K562 (cell line): ENCODE results near the gene CCDC47. TPM values are rescaled to one million over a fixed set of nuclear protein-coding genes. Genes with fewer than 3 reads are reported as not detected.

Experiments
- ATAC-seq: fragments of 200-7000 bp; cut with Tn5 transposase; 3 replicates; pipeline ENCODE4 v1.9.1; 2020; ENCODE audit warnings: moderate library complexity
- BruUV-seq: library from RNA; stranded (reverse); fragments of 400-500 nt; replicated peaks from 2 replicates; lab custom pipeline; 2021; lab: Mats Ljungman, UMichigan
- CTCF ChIA-PET: fragments of 300-600 bp; formaldehyde crosslinking; extraction: SDS; loops from one replicate; lab custom pipeline; 2021; ENCODE audit warnings: low intra/inter-chr PET ratio; lab: Yijun Ruan, JAX
- POLR2A ChIA-PET: fragments of 300-600, 350-650 bp; sonication (Branson Sonifier 250); formaldehyde crosslinking; extraction: SDS; loops from one replicate; lab custom pipeline; 2021; ENCODE audit warnings: antibody characterized with exemption, inconsistent platforms; lab: Yijun Ruan, JAX
- DNase-seq, 4 experiments: peaks; one replicate each; pipeline versions ENCODE4 v3.0.0 to v3.0.0-alpha.2; 2011 to 2018; ENCODE audit warnings: low spot score in 3 of 4, mixed read lengths in 3 of 4; ENCODE audit errors: extremely low read depth in 1 of 4
- FAIRE-seq: peaks from 2 replicates; lab custom pipeline; 2011; peaks lifted over from hg19 to GRCh38; lab: Jason Lieb, UNC
- H2AFZ ChIP-seq: 2 replicates; pipeline ENCODE4 v1.6.0; 2011; ENCODE audit warnings: low read depth, low read length, control low read depth, inconsistent platforms
- H3K27ac ChIP-seq: fragments of 200-600 bp; 3 replicates; pipeline ENCODE4 v1.8.0; 2011; ENCODE audit warnings: low read depth, mild to moderate bottlenecking, control low read depth, inconsistent platforms, low read length, moderate library complexity, mixed read lengths; ENCODE audit errors: extremely low read depth
- H3K27me3 ChIP-seq, 2 experiments: fragments of 300-600 bp in 1 of 2; 2 replicates in 1 of 2; 3 replicates in 1 of 2; pipeline versions ENCODE4 v1.6.0 to v1.8.0; 2011; ENCODE audit warnings: inconsistent platforms in 2 of 2, low read length in 2 of 2, mild to moderate bottlenecking in 1 of 2, mixed read lengths in 1 of 2, moderate library complexity in 1 of 2; ENCODE audit not compliant: control insufficient read depth in 2 of 2, insufficient read depth in 2 of 2
- H3K36me3 ChIP-seq: fragments of 300-600 bp; 3 replicates; pipeline ENCODE4 v1.8.0; 2011; ENCODE audit warnings: mild to moderate bottlenecking, low read length, inconsistent platforms; ENCODE audit not compliant: control insufficient read depth, insufficient read depth
- H3K4me1 ChIP-seq, 2 experiments: fragments of 200-600 bp in 1 of 2; replicated peaks in 1 of 2; 2 replicates in 1 of 2; 3 replicates in 1 of 2; pipeline versions ENCODE4 v1.5.1 to v1.8.0; 2011; ENCODE audit warnings: inconsistent platforms in 2 of 2, low read length in 2 of 2, mild to moderate bottlenecking in 1 of 2, mixed read lengths in 1 of 2, moderate library complexity in 1 of 2; ENCODE audit not compliant: control insufficient read depth in 2 of 2, insufficient read depth in 2 of 2
- H3K4me2 ChIP-seq: 2 replicates; pipeline ENCODE4 v1.6.1; 2011; ENCODE audit warnings: low read length, control low read depth, inconsistent platforms, mixed read lengths; ENCODE audit not compliant: insufficient read depth
- H3K4me3 ChIP-seq: fragments of 200-600 bp; sonication (generic), shearing (Covaris generic); 2 replicates; pipeline ENCODE4 v1.5.1; 2016; ENCODE audit warnings: control low read depth, inconsistent platforms
- H3K79me2 ChIP-seq: fragments of 200-600 bp; 3 replicates; pipeline ENCODE4 v1.8.0; 2011; ENCODE audit warnings: low read length, inconsistent platforms; ENCODE audit not compliant: control insufficient read depth, insufficient read depth
- H3K9ac ChIP-seq, 2 experiments: 2 replicates each; pipeline versions ENCODE4 v1.6.0 to v1.6.1; 2011; ENCODE audit warnings: low read depth in 2 of 2, low read length in 2 of 2, control low read depth in 1 of 2, inconsistent platforms in 1 of 2, mild to moderate bottlenecking in 1 of 2, mixed read lengths in 1 of 2; ENCODE audit not compliant: insufficient read depth in 1 of 2
- H3K9me1 ChIP-seq: one replicate; pipeline ENCODE4 v1.6.0; 2011; ENCODE audit warnings: inconsistent platforms, mild to moderate bottlenecking, low read length, moderate library complexity; ENCODE audit not compliant: control insufficient read depth, insufficient read depth
- H3K9me3 ChIP-seq: replicated peaks from 2 replicates; pipeline ENCODE4 v1.5.1; 2011; ENCODE audit warnings: low read depth, low read length, inconsistent platforms; ENCODE audit not compliant: control insufficient read depth, insufficient read depth
- H4K20me1 ChIP-seq: replicated peaks from 2 replicates; pipeline ENCODE4 v1.6.1; 2011; ENCODE audit warnings: low read length, inconsistent platforms, mixed read lengths; ENCODE audit not compliant: control insufficient read depth, insufficient read depth
- C11orf30 ChIP-seq: fragments of 450-650 bp; IDR thresholded peaks from 2 replicates; pipeline ENCODE4 v1.6.1; 2016; ENCODE audit warnings: low read depth, mild to moderate bottlenecking
- MAFF ChIP-seq: IDR thresholded peaks from 2 replicates; pipeline ENCODE4 v1.6.1; 2012; ENCODE audit warnings: low read length, improper control_type of control experiment
- MAFG ChIP-seq: fragments of 450-650 bp; conservative IDR thresholded peaks from 2 replicates; pipeline ENCODE4 v1.6.1; 2016; ENCODE audit warnings: missing genetic modification characterization, missing compliant biosample characterization
- MAFK ChIP-seq: IDR thresholded peaks from 2 replicates; pipeline ENCODE4 v1.6.1; 2011; ENCODE audit warnings: low read length, improper control_type of control experiment
- POLR3G ChIP-seq: IDR thresholded peaks from 2 replicates; pipeline ENCODE4 v1.6.1; 2011; ENCODE audit not compliant: insufficient read length, insufficient replicate concordance; ENCODE audit errors: extremely low read depth
- ZBTB1 ChIP-seq: sonication (generic); formaldehyde crosslinking; IDR thresholded peaks from 2 replicates; pipeline ENCODE4 v1.8.1; 2023; ENCODE audit warnings: missing genetic modification reagents, low read depth, mild to moderate bottlenecking, borderline replicate concordance
- ZNF316 ChIP-seq: fragments of 450-650 bp; IDR thresholded peaks from 2 replicates; pipeline ENCODE4 v1.6.1; 2016
- WGBS: fragments of 100-300 bp; shearing (Covaris generic); methylation state at CpG from one replicate; pipeline ENCODE4 v1.1.6; 2016; ENCODE audit warnings: low coverage, mixed read lengths; ENCODE audit not compliant: insufficient coverage; ENCODE audit errors: missing lambda C conversion rate; 5-methylcytosine and 5-hydroxymethylcytosine counted together
- in situ Hi-C: fragments of 300-500 bp; cut with MboI; formaldehyde crosslinking; loops from 4 replicates; pipeline ENCODE4 v1.15.0; 2018; ENCODE audit warnings: inconsistent platforms, mixed read lengths
- intact Hi-C: fragments of 100-400 bp; cut with micrococcal nuclease; formaldehyde crosslinking; loops from 2 replicates; pipeline ENCODE4 v1.14.2; 2022
- polyA plus RNA-seq, 8 experiments: library from polyadenylated mRNA; depleted of rRNA in 4 of 8; stranded (reverse) in 5 of 8; unstranded in 3 of 8; fragments of >200 nt; fragmentation: Nextera tagmentation in 2 of 8; fragmentation: Illumina TruSeq in 1 of 8; extraction: Ambion mirVana in 2 of 8; extraction: Trizol in 1 of 8; gene quantifications; 2 replicates each; pipeline versions ENCODE4 v1.2.1 to v1.2.3, GENCODE V29; 2011 to 2014; ENCODE audit warnings: inconsistent platforms in 1 of 8, missing spikeins in 1 of 8
- total RNA-seq, 7 experiments: library from RNA; depleted of rRNA in 6 of 7; stranded (reverse); fragments of >200 nt in 6 of 7; fragmentation: Illumina TruSeq in 2 of 7; extraction: Trizol in 2 of 7; gene quantifications; 2 replicates each; pipeline versions ENCODE4 v1.2.1 to v1.2.3, GENCODE V29; 2011 to 2021; ENCODE audit warnings: low replicate concordance in 1 of 7

Gene CCDC47
- total and polyA plus RNA-seq, 9 of the 15 experiments (the other 6 are each of a cell fraction or from before 2014, with no cell fraction given), result 15.5 to 162 (median 122) TPM

DNA sequence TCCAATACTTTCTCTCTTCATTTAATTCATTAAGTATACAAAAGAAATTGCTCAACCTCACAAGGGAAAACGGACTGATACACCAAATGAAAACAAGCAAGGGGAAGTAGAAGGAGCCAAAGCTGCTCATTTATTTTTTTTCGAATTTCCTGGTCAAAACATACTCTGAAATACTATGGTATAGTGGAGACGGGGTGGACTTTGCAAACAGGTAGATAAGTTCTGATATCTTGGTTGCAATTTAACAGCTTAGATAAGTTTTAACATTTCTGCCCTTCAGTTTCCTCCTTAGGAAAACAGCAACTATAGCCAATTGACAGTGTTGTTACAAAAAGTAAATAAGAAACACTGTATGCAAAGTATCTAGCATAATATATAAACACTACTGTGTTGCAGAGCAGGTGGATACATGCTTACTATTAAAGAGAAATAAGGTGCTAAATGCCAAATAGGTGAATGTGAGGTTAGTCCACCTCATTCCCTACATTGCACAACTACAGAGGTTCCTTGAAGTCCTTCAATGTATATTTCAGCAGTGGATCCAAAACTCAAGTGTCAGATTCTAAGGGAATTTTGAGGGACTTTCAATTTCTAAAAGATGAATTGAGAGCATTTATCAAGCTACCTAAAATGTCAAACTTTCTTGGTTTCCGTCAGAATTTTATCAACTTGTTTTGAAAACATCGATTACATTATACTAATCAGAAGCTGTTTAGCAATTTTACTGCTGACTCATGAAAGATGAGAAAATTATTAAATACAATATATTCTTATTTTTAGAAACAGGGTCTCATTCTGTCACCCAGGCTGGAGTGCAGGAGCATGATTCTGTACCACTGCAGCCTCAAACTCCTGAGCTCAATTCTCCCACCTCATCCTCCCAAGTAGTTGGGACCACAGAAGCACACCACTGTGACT is 11.0 kb downstream of the CCDC47 start:
- H2AFZ ChIP-seq, result no peak overlapping the region
- no peak for FAIRE-seq

More for the DNA sequence above, 11.0 kb downstream of the CCDC47 start:
- Histone ChIP-seq H3K4me1 (no peaks in the 10 kb centered on the region), H3K79me2 (peaks cover 40% of the 10 kb centered on the region), H3K36me3 (peaks cover 91% of the 10 kb centered on the region), H3K9me3 (no peaks in the 10 kb centered on the region), H3K27ac (no peak overlapping the region), H3K4me3 (no peak overlapping the region), H4K20me1 (0 out of 2 replicates have a peak, but pooled peaks cover 3% of the 10 kb centered on the region), H3K27me3 (no peaks in the 10 kb centered on the region), H3K9ac (no peak overlapping the region), H3K9me1 (no peaks in the 10 kb centered on the region), H3K4me2 (no peak overlapping the region)
- ATAC-seq (no peak), DNase-seq (no peak)
- POLR2A ChIA-PET, result interaction anchor here (1.0 to 3.4 kb wide), 5 partner anchors 10 to 335 kb away, joined by 3 to 23 read pairs (median 15); partner anchors contain the start of genes CCDC47 and DDX42
- WGBS, result 88% methylated on average over 5 of the region's 5 CpGs
- in situ Hi-C loops, result no loop called here
- intact Hi-C loops, result no loop called here
- TF ChIP-seq MAFK, result peak; percentile 66
- no peak for TF ChIP-seq POLR3G
- peak; percentile 73 for TF ChIP-seq C11orf30
- TF ChIP-seq MAFG (tag), result peak; percentile 69
- no peak for TF ChIP-seq ZBTB1 (CRISPR knock-in tag)
- TF ChIP-seq ZNF316, result peak; percentile 86
- TF ChIP-seq MAFF, result peak; percentile 73
- CTCF ChIA-PET, result no interaction called here
- no TSS peak for BruUV-seq
